T47D (cell line): ENCODE results near the gene FMNL2.

Experiments
- DNase-seq, 2 experiments: peaks; one replicate each; pipeline versions ENCODE4 v3.0.0 to v3.0.0-alpha.2; 2011 to 2012; ENCODE audit warnings: low read depth in 1 of 2, low spot score in 1 of 2
- JUND ChIP-seq: IDR thresholded peaks from 2 replicates; pipeline ENCODE4 v1.6.1; 2012; ENCODE audit warnings: low read depth
- in situ Hi-C: cut with HindIII; loops from 2 replicates; pipeline ENCODE4 v1.10.0; 2016; ENCODE audit warnings: low sequenced_read_pairs, low pct_unique_long_range_greater_than_20kb

The FMNL2 gene

GRCh38 chr2:152544638-152545037 lies 209.7 kb downstream of the FMNL2 start:
- no peak for TF ChIP-seq JUND
- no peak for DNase-seq
- in situ Hi-C loops = no loop called here

GRCh38 chr2:152546230-152546837 lies 211.4 kb downstream of the FMNL2 start:
- no peak for DNase-seq
- in situ Hi-C loops = no loop called here
- no peak for TF ChIP-seq JUND

- in situ Hi-C loops = no loop called here
- no peak for TF ChIP-seq JUND
- DNase-seq = no peak
Measured at GRCh38 chr2:152548111-152548875, 213.3 kb downstream of the FMNL2 start.

- TF ChIP-seq JUND = no peak
- in situ Hi-C loops = no loop called here
- no peak for DNase-seq
Measured at GRCh38 chr2:152548996-152549395, 214.0 kb downstream of the FMNL2 start.

- in situ Hi-C loops = no loop called here
Measured at GRCh38 chr2:152549423-152549822, 214.4 kb downstream of the FMNL2 start.

GRCh38 chr2:152550386-152550785 lies 215.4 kb downstream of the FMNL2 start:
- peak in 1 of 2 experiments; percentile 13 for DNase-seq
- in situ Hi-C loops = no loop called here
- no peak for TF ChIP-seq JUND

More at GRCh38 chr2:152549423-152549822, 214.4 kb downstream of the FMNL2 start:
- no peak for DNase-seq
- no peak for TF ChIP-seq JUND

- DNase-seq = no peak
- in situ Hi-C loops = no loop called here
Measured at GRCh38 chr2:152552888-152553287, 217.9 kb downstream of the FMNL2 start.

GRCh38 chr2:152553518-152553917 lies 218.5 kb downstream of the FMNL2 start:
- in situ Hi-C loops = no loop called here
- TF ChIP-seq JUND = no peak
- no peak for DNase-seq

More at GRCh38 chr2:152552888-152553287, 217.9 kb downstream of the FMNL2 start:
- TF ChIP-seq JUND = no peak

GRCh38 chr2:152555048-152555447 lies 220.1 kb downstream of the FMNL2 start:
- in situ Hi-C loops = no loop called here
- DNase-seq = no peak
- no peak for TF ChIP-seq JUND

- no peak for TF ChIP-seq JUND
- in situ Hi-C loops = no loop called here
- DNase-seq = no peak
Measured at GRCh38 chr2:152556506-152556905, 221.5 kb downstream of the FMNL2 start.

- TF ChIP-seq JUND = no peak
- no peak for DNase-seq
- in situ Hi-C loops = no loop called here
Measured at GRCh38 chr2:152557273-152557888, 222.4 kb downstream of the FMNL2 start.

GRCh38 chr2:152558158-152558984 lies 223.4 kb downstream of the FMNL2 start:
- in situ Hi-C loops = no loop called here
- no peak for TF ChIP-seq JUND
- no peak for DNase-seq

- in situ Hi-C loops = no loop called here
- DNase-seq = no peak
- no peak for TF ChIP-seq JUND
Measured at GRCh38 chr2:152559008-152559407, 224.0 kb downstream of the FMNL2 start.
